Hepatocyte (in vitro differentiated cells): Measurements from ENCODE around the gene SLMAP.

Experiments
- EZH2 ChIP-seq: fragments of 200-600 bp; sonication (generic); IDR thresholded peaks from 2 replicates; pipeline ENCODE4 v1.6.1; 2016; ENCODE audit warnings: antibody characterized with exemption, mild to moderate bottlenecking, borderline replicate concordance
- EZH2phosphoT487 ChIP-seq: fragments of 200-600 bp; sonication (generic); IDR thresholded peaks from one replicate; pipeline ENCODE4 v1.6.1; 2018; ENCODE audit warnings: antibody characterized with exemption, mild to moderate bottlenecking, low read depth, moderate library complexity; ENCODE audit not compliant: unreplicated experiment, severe bottlenecking
- TF ChIP-seq, protein P1 (sequence below): fragments of 200-600 bp; sonication (generic); IDR thresholded peaks from 2 replicates; pipeline ENCODE4 v1.5.1; 2016; ENCODE audit warnings: antibody characterized with exemption, mild to moderate bottlenecking; ENCODE audit not compliant: poor library complexity

DNA sequence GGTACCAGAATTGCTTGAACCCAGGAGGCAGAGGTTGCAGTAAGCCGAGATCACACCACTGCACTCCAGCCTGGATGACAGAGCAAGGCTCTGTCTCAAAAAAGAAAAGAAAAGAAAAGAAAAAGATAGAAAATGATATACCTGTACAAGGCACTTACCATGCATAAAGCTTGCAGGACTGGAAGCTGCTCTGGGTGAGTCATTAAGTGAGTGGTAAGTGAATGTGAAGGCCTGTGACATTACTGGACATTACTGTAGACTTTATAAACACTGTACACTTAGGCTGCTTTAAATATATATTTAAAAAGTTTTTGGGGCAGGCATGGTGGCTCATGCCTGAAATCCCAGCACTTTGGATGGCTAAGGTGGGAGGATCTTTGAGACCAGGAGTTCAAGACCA, 99.2 kb downstream of the SLMAP start:
- TF ChIP-seq, protein P1, sequence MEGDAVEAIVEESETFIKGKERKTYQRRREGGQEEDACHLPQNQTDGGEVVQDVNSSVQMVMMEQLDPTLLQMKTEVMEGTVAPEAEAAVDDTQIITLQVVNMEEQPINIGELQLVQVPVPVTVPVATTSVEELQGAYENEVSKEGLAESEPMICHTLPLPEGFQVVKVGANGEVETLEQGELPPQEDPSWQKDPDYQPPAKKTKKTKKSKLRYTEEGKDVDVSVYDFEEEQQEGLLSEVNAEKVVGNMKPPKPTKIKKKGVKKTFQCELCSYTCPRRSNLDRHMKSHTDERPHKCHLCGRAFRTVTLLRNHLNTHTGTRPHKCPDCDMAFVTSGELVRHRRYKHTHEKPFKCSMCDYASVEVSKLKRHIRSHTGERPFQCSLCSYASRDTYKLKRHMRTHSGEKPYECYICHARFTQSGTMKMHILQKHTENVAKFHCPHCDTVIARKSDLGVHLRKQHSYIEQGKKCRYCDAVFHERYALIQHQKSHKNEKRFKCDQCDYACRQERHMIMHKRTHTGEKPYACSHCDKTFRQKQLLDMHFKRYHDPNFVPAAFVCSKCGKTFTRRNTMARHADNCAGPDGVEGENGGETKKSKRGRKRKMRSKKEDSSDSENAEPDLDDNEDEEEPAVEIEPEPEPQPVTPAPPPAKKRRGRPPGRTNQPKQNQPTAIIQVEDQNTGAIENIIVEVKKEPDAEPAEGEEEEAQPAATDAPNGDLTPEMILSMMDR = no peak
- TF ChIP-seq EZH2 (no peak), EZH2phosphoT487 (no peak)
